GM18951 (cell line): ENCODE results near the gene TPH2.

Experiments
- POLR2A ChIP-seq: IDR thresholded peaks from 4 replicates; pipeline ENCODE4 v1.6.1; 2011; ENCODE audit warnings: mild to moderate bottlenecking; ENCODE audit not compliant: insufficient read length, insufficient read depth; ENCODE audit errors: extremely low read depth
- in situ Hi-C: fragments of 300-500 bp; cut with MboI; formaldehyde crosslinking; loops from one replicate; pipeline ENCODE4 v1.12.0; 2022; ENCODE audit warnings: low sequenced_read_pairs, mixed read lengths, inconsistent platforms; ENCODE audit not compliant: unreplicated experiment

TPH2 gene

GRCh38 chr12:71973687-71974086 lies 35.0 kb downstream of the TPH2 start:
- in situ Hi-C loops, result no loop called here
- TF ChIP-seq POLR2A, result no peak

- TF ChIP-seq POLR2A, result no peak
- in situ Hi-C loops, result no loop called here
Observed at GRCh38 chr12:71980538-71980937, 41.9 kb downstream of the TPH2 start.

- no peak for TF ChIP-seq POLR2A
- in situ Hi-C loops, result no loop called here
Observed at GRCh38 chr12:71981149-71981548, 42.5 kb downstream of the TPH2 start.

GRCh38 chr12:71994715-71995114 lies 56.1 kb downstream of the TPH2 start:
- no peak for TF ChIP-seq POLR2A
- in situ Hi-C loops, result no loop called here

- in situ Hi-C loops, result no loop called here
- TF ChIP-seq POLR2A, result no peak
Observed at GRCh38 chr12:71999795-72000194, 61.1 kb downstream of the TPH2 start.

GRCh38 chr12:72000969-72001648 lies 62.5 kb downstream of the TPH2 start:
- in situ Hi-C loops, result no loop called here
- TF ChIP-seq POLR2A, result no peak

GRCh38 chr12:72006766-72007165 lies 68.1 kb downstream of the TPH2 start:
- TF ChIP-seq POLR2A, result no peak
- in situ Hi-C loops, result no loop called here

GRCh38 chr12:72010356-72010755 lies 71.7 kb downstream of the TPH2 start:
- in situ Hi-C loops, result no loop called here
- no peak for TF ChIP-seq POLR2A

GRCh38 chr12:72011374-72011773 lies 72.7 kb downstream of the TPH2 start:
- in situ Hi-C loops, result no loop called here
- TF ChIP-seq POLR2A, result no peak

- in situ Hi-C loops, result no loop called here
- no peak for TF ChIP-seq POLR2A
Observed at GRCh38 chr12:72012874-72013273, 74.2 kb downstream of the TPH2 start.

- TF ChIP-seq POLR2A, result no peak
- in situ Hi-C loops, result no loop called here
Observed at GRCh38 chr12:72015895-72016294, 77.2 kb downstream of the TPH2 start.

GRCh38 chr12:72017054-72017651 lies 78.5 kb downstream of the TPH2 start:
- no peak for TF ChIP-seq POLR2A
- in situ Hi-C loops, result no loop called here

GRCh38 chr12:72018036-72018435 lies 79.4 kb downstream of the TPH2 start:
- TF ChIP-seq POLR2A, result no peak
- in situ Hi-C loops, result no loop called here

GRCh38 chr12:72024613-72025012 lies 86.0 kb downstream of the TPH2 start:
- no peak for TF ChIP-seq POLR2A
- in situ Hi-C loops, result no loop called here
